Mucosa of stomach (tissue), 1 donor: ENCODE measurements around the gene ST6GALNAC4.
A peak's percentile ranks its signal among the peaks of the same experiment; 100 is the strongest.
"Not testable (repeated sequence)": the region's sequence is repeated elsewhere in the genome, so short reads cannot be mapped to it uniquely, and the experiment has no call there.

Source experiments
- H3K27me3 ChIP-seq: one replicate; pipeline ENCODE4 v1.7.0; 2013; ENCODE audit warnings: mild to moderate bottlenecking, low read length; ENCODE audit not compliant: control insufficient read depth, insufficient read depth
- H3K36me3 ChIP-seq: one replicate; pipeline ENCODE4 v1.7.0; 2013; ENCODE audit warnings: low read length; ENCODE audit not compliant: control insufficient read depth, insufficient read depth
- H3K4me1 ChIP-seq: one replicate; pipeline ENCODE4 v1.7.0; 2013; ENCODE audit warnings: mild to moderate bottlenecking, low read length; ENCODE audit not compliant: control insufficient read depth, insufficient read depth
- H3K4me3 ChIP-seq: one replicate; pipeline ENCODE4 v1.7.0; 2013; ENCODE audit warnings: low read length
- H3K9ac ChIP-seq: one replicate; pipeline ENCODE4 v1.7.0; 2013; ENCODE audit warnings: mild to moderate bottlenecking, low read length, moderate library complexity
- H3K9me3 ChIP-seq: one replicate; pipeline ENCODE4 v1.7.0; 2013; ENCODE audit warnings: mild to moderate bottlenecking, low read length, moderate library complexity; ENCODE audit not compliant: control insufficient read depth
- donor health status: Pancreatic carcinoma.

The ST6GALNAC4 gene

DNA sequence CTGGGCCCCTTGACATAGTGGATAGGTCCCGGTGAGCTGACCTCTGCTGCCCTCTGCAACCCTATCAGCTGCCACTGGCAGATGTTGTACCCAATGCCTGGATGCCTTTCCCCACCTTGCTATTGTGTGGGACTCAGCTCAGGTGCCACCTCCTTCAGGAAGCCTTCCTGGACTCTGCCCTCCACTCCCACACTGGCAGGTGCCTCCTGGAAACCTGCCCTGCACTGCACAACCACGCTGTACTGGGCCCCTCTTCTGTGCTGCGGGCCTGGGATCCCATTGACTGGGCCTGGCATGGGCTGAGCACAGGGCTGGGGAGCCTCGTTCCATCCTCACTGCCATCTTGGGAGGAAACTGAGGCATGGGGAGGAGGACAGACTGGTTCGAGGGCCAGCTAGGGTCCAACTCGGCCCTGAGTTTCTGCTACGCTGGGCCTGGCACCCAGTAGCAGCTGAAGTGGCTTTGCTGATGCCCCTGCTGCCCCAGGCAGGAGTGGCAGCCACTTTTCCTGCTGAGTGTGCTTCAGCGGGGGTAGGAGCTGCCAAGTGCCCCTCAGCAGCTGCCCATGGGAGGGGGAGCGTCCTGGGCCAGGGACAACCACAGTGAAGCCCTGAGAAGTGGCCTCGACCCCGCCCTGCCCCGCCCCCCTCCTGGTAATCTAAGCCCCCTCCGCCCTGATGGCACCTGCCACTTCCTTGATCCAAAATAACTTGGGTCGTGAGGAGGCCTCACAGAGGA is 40.6 kb downstream of the ST6GALNAC4 start:
- Histone ChIP-seq H3K9me3 (no peaks in the 10 kb centered on the region), H3K4me1 (peaks cover 44% of the 10 kb centered on the region), H3K9ac (peak overlapping the region; percentile 74), H3K27me3 (no peaks in the 10 kb centered on the region), H3K36me3 (no peaks in the 10 kb centered on the region), H3K4me3 (no peak overlapping the region)

DNA sequence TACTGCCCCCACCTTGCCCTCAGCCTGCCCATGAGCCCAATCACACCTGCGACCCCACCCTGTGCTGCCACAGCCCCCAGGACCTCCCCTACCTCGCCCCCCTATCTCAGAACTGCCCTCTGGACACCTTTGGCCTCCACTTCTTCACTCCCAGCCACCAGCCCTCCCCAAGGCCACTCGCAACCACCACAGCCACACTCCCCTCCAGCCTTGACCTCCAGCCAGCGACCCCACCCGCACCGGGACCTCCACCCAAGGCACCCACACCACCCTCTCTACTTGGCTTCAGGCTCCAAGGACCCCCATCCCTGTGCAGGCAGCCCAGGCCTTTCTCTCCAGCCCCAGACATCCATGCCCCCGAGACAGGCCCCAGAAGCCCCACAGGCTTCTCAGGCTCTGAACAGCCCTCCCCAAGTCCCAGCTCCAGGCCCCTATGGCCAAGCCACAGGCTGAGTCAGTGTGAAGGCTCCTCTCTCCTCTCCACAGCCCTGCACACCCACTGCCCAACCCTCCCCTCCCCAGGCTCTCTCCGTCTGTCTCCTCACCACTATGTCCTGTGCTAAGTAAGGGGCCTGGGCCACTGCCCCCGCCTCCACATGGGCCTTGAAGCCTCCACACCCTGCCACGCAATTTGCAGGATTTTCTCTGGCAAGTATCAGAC is 41.4 kb downstream of the ST6GALNAC4 start:
- H3K4me3 ChIP-seq, result no peak overlapping the region

DNA sequence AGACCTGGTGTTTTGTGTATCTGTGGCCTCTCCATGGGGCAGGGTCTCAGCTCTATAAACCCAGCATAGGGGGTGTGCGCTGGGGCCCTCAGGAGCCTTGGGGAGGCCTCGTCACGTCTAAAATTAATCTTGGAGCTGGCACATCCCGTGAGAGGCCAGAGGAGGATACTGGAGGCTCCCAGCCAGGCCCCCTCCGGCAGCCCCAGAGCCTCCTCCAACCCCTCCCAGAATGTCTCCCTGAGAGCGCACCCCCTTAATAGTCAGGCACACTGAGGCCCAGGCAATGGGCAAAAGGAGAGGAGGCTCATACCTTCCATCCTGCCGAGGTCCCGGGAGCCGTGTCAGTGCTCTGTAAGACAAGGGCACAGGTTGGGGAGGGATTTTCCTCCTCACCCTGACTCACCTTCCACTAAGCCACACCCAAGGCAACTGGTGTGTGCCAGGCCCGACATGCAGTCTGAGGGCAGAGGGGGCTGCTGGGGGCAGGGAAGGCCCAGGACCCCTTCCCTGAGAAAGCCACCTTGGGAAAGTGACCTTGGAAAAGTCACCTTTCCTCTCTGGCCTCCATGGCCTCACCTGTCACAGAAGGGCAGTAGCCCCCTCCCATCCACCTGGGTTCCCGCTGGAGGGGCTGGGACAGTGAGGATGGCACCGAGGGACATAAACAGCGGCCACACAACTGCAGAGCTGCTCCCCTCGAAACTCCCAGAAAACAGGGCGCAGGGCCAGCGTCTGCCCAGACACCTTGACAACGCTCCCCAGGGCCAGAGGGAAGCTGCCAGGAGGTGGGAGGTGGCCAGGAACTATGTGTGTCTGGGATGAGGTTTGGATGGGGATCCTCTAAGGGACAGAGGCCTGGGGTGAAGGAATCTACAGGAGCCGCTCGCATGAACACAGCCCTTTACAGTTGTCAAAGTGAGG is 42.3 kb downstream of the ST6GALNAC4 start:
- Histone ChIP-seq H3K4me3 (no peak overlapping the region), H3K36me3 (no peaks in the 10 kb centered on the region), H3K9ac (no peak overlapping the region), H3K9me3 (no peaks in the 10 kb centered on the region), H3K4me1 (peaks cover 44% of the 10 kb centered on the region), H3K27me3 (no peaks in the 10 kb centered on the region)

More for the DNA sequence above, 41.4 kb downstream of the ST6GALNAC4 start:
- Histone ChIP-seq H3K36me3 (no peaks in the 10 kb centered on the region), H3K27me3 (no peaks in the 10 kb centered on the region), H3K9me3 (no peaks in the 10 kb centered on the region), H3K9ac (peak overlapping the region; percentile 25), H3K4me1 (peaks cover 44% of the 10 kb centered on the region)

DNA sequence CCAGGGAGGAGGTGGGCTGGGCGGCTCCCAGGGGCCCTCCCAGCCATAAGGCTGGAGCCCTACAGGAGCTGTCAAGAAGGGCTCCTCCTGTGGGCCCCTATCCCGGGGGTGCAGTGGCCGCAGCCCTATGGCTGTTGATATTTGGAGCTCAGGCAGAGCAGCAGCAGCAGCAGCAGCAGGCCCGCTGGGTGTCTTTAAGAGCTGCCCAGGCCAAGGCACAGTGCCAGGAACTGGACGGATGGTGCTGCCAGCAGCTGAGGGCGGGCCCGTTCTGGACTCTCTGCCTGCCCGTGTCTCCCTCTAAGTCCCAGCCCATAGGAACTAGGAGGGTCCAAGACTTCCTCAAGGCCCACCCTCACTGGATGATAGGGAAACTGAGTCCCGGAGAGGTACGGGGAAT is 43.0 kb downstream of the ST6GALNAC4 start:
- Histone ChIP-seq H3K9me3 (no peaks in the 10 kb centered on the region), H3K27me3 (no peaks in the 10 kb centered on the region), H3K9ac (no peak overlapping the region), H3K4me1 (peaks cover 44% of the 10 kb centered on the region), H3K4me3 (no peak overlapping the region), H3K36me3 (no peaks in the 10 kb centered on the region)

DNA sequence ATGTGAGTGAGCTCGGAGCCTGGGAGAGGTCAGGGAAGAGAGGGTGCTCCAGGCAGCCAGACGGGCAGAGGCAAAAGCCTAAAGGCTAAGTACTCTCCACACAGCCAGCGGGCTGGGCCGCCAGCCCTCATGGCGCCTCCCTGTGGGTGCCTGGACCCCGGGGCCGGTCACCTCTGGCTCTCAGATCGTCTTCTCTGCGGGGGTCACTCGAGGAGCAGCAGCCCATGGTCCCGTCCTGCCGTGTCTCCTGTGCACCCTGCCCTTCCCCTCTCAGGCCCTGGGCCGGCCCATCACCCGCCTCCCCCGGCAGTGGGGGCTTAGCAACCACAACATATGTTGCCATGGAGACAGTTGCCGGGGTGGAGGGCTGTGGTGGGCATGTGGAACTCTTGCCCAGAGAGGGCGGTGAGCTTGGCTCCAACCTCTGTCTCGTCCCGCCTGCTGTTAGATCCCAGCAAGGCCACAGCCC is 43.6 kb downstream of the ST6GALNAC4 start:
- Histone ChIP-seq H3K9me3 (no peaks in the 10 kb centered on the region), H3K4me1 (peaks cover 43% of the 10 kb centered on the region), H3K27me3 (no peaks in the 10 kb centered on the region), H3K36me3 (no peaks in the 10 kb centered on the region), H3K9ac (no peak overlapping the region), H3K4me3 (no peak overlapping the region)

DNA sequence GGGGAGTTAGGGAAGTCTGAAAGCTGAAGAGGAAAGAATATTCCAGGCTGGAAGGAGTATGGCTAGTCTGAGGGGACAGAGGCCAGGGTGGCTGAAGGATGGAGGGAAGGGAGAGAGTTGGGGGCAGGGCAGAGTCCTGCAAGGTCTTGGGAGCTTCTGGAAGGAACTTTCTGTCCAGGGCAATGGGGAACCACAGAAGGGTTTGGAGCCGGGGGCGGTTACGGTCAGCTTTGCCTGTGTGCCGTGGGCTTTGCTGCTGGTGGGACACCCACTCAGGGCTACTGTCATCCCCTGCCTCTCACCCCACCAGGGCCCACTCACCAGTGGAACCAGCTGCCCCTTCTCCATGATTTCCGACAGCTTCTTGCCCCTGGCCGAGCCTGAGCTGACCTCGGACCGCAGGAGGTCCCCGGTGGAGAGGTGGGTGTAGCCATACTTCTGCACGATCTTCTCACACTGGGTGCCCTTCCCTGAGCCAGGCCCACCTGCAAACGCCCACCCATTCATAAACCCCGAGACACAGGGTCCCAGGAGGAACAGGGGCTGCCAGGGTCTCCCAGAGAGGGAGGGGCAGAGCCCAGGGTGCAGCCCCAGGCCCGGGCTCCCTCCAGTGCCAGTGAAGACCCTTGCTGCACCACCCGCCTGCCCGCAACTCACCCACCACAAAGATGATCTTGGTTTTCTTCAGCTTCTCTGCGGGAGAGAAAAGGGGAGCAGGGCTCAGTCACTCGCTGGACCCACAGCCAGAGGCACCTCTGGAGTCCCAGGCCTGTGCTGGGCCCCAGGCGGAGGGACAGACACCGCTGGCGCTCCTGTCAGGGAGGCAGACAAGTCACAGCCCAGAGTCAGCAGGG is 44.2 kb downstream of the ST6GALNAC4 start:
- Histone ChIP-seq H3K36me3 (no peaks in the 10 kb centered on the region), H3K9ac (no peak overlapping the region), H3K9me3 (no peaks in the 10 kb centered on the region), H3K4me3 (no peak overlapping the region), H3K27me3 (no peaks in the 10 kb centered on the region), H3K4me1 (peaks cover 37% of the 10 kb centered on the region)

DNA sequence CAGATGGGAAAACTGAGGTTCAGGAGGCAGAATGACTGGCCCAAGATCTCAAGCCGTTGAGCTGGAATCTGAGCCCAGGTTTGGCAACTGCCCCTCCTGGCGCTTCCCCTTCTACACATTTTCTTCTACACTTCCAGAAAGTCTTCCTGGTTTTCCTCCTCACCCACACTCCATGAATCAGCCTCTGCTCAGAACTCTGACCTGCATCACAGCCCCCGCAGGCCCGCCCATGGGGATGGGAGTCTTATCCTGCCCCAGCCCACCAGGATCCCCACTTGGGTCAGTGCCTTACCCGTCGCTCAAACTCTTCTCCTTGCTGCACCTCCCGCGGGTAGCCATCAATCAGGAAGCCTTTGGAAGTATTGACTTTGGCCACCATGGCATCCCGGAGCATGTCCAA is 45.3 kb downstream of the ST6GALNAC4 start:
- no peak overlapping the region for H3K9ac ChIP-seq
- no peaks in the 10 kb centered on the region for H3K36me3 ChIP-seq
- H3K4me1 ChIP-seq, result peaks cover 29% of the 10 kb centered on the region
- no peak overlapping the region for H3K4me3 ChIP-seq
- no peaks in the 10 kb centered on the region for H3K9me3 ChIP-seq
- H3K27me3 ChIP-seq, result no peaks in the 10 kb centered on the region

DNA sequence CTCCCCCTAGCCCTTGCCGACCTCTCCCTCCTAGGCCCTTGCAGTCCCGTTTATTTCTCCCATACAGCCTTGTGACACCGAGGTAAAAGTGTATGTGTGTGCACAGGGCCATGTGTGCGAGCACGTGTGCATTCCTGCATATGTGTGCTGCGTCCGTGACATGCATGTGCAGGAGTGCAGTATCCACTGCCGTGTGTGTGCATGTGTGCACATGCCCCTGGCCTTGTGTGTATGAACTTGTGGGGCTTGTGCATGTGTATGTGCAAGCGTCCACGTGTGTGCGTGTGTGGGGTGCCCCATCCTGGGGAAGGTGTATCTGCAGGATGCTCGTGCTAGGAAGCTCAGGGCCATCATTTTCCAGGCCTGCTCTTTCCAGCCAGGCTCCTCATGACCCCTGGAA is 46.0 kb downstream of the ST6GALNAC4 start:
- Histone ChIP-seq H3K27me3 (no peaks in the 10 kb centered on the region), H3K4me1 (peaks cover 25% of the 10 kb centered on the region), H3K36me3 (no peaks in the 10 kb centered on the region)

DNA sequence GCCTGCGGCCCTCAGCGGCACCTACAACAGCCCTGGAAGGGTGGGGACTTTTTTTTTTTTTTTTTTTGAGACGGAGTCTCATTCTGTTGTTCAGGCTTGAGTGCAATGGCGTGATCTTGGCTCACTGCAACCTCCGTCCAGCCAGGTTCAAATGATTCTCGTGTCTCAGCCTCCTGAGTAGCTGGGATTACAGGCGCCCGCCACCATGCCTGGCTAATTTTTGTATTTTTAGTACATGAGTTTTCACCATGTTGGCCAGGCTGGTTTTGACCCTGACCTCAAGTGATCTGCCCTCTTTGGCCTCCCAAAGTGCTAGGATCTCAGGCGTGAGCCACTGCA is 46.7 kb downstream of the ST6GALNAC4 start:
- not testable (repeated sequence) for H3K27me3 ChIP-seq, H3K4me3 ChIP-seq, H3K36me3 ChIP-seq, H3K9ac ChIP-seq, H3K9me3 ChIP-seq
- H3K4me1 ChIP-seq, result peaks cover 17% of the 10 kb centered on the region

More for the DNA sequence above, 46.0 kb downstream of the ST6GALNAC4 start:
- H3K9me3 ChIP-seq, result no peaks in the 10 kb centered on the region
- H3K9ac ChIP-seq, result no peak overlapping the region
- H3K4me3 ChIP-seq, result no peak overlapping the region

DNA sequence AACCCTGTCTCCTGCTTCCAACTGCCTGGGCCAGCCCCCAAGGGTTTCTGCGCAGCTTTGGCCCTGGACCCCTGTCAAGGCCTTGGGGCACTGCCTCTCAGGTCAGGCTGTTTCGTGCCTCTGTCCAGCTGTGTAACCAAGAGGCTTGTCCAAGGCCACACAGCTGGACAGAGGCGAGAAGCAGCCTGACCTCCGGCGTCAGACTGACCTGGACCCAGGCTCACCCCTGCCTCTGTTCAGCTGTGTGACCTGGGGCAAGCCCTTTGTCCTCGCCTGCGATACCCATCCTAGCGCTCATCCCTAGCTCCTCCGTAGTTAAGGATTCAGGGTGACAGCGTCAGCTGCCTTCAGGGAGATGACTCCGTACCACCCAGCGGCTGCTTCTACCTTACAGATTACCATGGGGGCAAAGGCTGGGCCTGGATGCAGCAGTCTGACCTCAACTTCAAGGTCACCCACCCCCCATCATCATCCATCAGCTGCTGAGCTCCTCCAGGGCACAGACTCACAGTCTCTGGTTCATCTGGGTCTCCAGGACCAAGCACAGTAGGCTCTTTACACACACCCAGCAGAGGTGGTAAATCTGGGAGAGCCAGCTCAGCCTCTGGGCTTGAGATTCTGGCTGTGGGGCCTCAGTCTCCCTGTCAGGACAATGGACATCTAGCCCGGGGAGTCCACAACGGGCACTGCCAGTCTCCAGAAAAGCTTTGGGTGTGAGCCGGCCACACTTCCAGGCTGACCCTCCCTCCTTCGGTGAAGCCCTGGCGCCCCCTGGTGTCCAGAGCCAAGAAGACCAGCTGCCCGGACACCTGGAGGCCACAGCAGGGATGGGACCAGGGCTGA is 47.3 kb downstream of the ST6GALNAC4 start:
- H3K9ac ChIP-seq, result no peak overlapping the region
- no peaks in the 10 kb centered on the region for H3K36me3 ChIP-seq
- H3K4me3 ChIP-seq, result no peak overlapping the region
- H3K9me3 ChIP-seq, result no peaks in the 10 kb centered on the region
- no peaks in the 10 kb centered on the region for H3K27me3 ChIP-seq
- peaks cover 11% of the 10 kb centered on the region for H3K4me1 ChIP-seq
